M059J (cell line): ENCODE data around the gene CTDSPL. TPM values are rescaled to one million over a fixed set of nuclear protein-coding genes. Genes with fewer than 3 reads are reported as not detected.
"Not testable (repeated sequence)": the region's sequence is repeated elsewhere in the genome, so short reads cannot be mapped to it uniquely, and the experiment has no call there.

Source experiments
- DNase-seq: peaks from one replicate; pipeline ENCODE4 v3.0.0-alpha.2; 2012; ENCODE audit warnings: low read depth
- total RNA-seq: library from RNA; depleted of rRNA; stranded (reverse); fragments of >200 nt; shearing (Covaris generic); gene quantifications from 2 replicates; pipeline ENCODE4 v1.2.3, GENCODE V29; 2014

Gene CTDSPL
- total RNA-seq, 1 experiment from 2014 or later: 18.3 TPM

DNA sequence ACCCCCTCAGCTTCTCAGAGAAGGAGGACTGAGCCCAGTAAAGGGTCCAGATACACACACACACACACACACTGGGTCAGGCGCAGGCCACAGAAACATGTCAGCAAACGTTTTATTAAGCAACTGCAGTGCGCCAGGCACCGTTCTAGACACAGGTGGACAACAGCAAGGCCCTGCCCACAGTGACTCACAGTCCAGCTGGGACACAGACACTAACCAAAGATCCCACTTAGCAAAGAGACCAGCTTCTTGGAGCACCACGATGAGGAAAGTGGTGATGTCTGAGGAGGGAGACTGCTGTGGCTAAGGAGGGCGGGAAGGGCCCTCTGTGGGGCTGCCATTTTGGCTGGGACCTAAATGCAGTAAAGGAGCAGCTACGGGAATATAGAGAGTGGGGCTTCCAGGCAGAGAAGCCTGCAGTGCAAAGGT, 126.1 kb downstream of the CTDSPL start:
- DNase-seq: no peak

DNA sequence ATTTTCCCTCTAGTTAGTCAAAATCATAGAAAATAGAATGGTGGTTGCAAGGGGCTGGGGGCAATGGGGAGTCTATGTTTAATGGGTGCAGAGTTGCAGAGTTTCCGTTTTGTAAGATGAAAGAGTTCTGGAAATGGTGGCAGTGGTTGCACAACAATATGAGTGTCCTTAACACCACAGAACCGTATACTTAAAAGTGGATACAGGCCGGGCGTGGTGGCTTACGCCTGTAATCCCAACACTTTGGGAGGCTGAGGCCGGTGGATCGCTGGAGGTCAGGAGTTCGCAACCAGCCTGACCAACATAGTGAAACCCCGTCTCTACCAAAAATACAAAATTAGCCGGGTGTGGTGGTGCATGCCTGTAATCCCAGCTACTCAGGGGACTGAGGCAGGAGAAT, 126.7 kb downstream of the CTDSPL start:
- DNase-seq: not testable (repeated sequence)

DNA sequence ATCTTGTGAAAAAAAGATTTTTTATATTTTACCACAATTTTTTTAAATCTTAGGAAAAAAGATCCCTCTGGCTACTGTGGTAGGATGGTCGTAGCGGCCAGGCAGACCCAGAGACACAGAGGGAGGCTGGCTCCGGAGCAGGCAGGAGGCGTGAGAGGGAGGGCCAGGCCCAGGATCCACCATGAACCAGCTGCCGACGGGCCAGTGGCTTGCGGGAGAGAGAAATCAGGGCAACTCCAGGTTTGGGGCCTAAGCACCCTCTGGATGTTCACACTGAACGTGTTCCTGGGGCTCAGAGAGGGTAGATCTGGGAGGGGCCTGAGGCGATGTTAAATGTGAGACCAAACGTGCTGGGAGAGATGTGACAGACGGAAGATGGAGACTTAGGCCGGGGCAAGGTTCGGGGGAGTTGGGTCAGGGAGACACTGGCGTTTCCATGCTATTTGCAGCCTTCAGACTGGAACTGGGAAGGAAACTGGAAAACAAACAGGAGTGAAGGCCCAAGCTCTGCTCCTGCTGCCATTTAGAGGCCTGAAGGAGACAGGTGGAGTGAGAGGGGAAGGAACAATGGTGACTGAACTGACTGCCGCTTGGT, 127.3 kb downstream of the CTDSPL start:
- DNase-seq: no peak

DNA sequence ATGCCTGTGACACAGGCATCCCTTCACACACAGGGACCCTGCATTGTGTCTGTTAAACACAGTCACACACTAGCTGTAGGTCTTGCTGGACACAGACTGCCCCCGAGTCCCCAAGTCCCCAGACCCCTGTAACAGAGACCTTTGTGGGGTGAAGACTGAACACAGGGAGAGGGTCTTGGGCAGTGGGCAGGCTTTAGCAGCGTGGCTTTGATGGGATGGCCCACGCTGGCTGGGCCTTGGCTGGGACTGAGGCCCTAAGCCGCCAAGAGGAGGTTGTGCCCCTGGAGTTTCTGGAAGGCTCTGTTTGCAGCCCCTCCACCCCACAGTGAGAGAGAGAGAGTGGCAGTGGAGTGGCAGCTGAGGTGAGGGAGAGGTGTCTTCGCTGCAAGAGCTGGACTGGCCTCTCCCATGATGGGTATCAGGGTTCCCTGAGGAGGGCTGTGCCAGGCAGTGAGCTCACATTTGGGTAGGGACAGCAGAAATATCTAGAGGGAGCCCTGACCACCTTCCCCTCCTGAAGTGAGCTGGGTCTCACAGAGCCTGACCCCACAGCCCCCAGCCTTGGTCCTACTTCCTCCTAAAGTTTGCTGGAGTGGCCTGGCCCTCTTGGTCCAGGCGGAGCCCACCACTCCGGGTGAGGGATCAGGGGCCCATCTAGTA, 128.3 kb downstream of the CTDSPL start:
- DNase-seq: no peak

DNA sequence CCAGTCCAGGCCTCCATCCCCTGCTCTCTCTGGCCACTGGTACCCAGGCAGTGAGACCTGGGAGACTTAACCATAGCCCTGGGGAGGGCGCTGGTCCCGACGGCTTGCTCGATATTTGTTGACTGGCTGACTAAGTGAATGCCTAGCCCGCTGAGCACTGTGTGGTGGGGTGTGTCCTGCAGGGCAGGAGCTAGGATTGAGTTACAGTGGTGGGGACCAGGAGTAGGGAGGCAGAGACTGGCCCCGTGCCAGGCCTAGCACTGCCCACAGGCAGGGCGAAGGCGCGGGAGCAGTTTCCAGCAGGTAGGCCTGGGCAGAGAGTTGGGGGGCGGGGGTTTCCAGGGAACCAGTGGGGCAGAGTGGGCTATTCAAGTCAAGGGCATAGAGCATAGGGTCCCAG, 128.8 kb downstream of the CTDSPL start, which contains the start of gene VILL:
Gene VILL (plus strand): TSS at position 260 of the 400 bp plus-strand sequence. CDS start 2,887 bp downstream, outside the sequence.
- no peak for DNase-seq

DNA sequence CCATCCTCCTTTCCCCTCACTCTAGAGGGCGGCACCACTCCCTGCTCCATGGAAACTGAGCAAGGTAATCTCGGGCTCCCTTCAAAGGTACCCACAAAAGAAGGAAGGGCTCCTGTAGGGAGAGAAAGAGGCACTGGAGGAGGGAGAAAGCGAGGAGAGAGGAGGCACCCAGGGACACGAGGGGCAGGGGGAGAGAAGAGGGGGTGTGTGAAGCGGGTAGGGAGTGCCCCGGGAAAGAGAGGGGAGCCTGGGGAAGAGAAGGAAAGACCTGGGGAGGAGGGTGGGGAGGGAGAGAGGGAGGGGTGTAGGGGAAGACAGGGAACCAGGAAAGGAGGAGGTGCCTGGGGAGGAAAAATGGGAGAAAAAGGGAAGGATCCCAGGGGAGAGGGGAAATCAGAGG, 129.4 kb downstream of the CTDSPL start:
- no peak for DNase-seq

DNA sequence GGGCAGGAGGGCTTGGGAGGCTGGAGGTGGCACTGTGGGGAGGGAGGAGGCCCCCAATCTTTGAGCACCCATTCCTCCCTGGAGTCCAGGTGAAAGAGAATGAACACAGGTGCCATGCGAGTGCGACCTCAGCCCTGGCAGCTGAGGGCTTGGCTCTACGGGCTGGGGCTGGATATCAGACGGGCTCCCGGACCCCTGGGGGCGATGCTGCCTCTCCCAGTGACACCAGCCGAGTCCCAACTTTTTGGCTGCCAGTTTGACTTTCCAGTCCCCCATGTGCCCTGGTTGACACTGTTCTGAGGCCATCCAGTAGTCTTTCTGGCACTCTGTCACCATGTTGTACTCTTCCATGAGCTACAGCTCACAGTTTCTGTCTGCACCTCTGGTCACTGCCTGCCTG, 130.1 kb downstream of the CTDSPL start:
- no peak for DNase-seq

DNA sequence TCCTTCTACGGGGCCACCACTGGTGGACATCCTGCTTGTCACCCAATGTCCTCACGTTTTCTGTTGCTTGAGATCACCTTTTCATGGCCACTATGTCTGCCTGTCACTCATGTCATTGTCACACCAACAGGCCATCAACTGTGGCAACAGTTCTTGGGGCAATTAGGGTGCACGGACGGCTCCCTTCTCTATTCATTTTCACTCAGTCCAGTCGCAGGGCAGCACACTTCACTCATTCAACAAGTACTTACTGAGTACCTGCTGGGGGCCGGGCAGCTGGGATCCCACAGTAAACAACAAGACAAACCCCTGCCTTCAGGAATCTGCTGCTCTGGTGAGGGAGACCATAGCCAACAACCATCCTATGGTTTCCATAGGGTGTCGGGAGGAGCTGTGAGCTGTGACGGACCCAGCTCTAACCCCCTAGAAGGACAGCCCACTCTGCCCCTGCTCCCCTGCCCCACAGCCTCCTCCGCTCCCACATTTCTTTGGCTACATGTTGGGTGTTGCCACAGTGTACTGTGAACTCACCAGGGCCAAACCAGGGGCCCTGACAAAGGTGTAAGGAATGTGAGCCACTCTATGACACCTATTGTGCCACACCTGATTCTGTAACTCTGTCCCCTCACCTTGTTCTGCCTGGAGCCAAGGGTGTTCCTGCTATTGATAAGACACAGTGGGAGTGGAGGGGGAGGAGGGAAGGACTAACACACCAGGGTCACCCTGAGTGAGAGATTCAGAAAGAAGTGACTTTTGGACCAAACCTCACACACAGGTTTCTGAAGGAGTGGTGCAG, 130.8 kb downstream of the CTDSPL start:
- DNase-seq: no peak

DNA sequence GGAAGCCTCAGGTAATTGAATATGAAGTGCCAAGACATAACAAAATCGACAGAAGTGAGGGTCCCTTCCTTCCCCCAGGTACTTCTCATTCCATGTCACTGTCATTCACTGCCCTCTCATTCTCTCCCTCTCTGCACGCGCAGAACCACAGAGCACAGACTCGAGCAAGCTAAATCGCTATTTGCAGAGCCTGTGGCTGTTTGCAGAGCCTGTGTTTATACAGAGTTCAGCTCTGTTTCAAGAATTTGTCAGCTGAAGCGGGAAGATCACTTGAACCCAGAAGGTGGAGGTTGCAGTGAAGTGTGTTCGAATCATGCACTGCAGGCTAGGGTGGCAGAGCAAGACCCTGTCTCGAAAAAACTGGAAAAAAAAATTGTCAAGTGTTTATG, 131.4 kb downstream of the CTDSPL start:
- DNase-seq: no peak

DNA sequence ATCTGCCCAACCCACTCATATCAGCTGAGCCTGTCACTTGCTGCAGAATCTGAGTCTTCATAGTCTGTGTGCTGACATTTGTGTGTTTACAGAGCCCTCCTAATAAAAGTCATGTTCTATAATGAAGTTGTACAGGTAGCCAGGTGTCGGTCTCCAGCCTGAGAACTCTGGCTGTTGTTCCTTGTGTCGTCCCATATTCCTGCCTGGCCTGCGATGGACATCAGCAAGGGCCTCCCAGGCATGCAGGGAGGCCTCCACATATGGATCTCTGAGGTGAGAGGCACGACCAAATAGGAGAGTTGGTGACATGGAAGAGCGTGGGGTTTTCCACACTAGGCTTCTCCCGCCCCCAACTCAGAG, 131.8 kb downstream of the CTDSPL start:
- DNase-seq: no peak

DNA sequence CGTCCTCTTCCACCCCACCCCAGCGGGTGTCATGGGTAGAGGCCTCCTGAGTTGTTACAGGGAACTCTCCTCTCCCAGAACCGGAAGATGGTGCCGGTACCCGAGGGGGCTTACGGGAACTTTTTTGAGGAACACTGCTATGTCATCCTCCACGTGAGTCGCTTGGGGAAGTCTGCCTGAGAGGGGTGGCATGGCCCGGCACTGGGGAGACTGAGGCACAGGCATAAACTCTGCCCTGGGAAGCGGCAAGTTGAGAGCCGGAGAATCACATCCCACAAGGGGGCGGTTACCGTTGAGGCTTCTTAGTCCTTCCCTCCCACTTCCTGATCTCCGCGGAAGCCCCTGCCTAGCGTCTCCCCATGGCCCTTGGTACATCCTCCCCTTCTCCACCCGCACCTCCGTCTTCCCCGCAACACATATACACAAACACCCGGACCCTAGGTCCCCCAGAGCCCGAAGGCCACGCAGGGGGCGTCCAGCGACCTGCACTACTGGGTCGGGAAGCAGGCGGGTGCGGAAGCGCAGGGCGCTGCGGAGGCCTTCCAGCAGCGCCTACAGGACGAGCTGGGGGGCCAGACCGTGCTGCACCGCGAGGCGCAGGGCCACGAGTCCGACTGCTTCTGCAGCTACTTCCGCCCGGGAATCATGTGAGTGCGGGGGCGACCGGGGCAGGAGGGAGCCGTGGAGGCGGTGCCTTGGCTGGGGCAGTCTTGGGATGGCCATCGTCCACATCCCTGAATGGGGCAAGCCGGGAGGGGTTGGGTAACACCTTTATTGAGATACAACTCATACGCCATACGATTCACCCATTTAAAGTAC, 132.3 kb downstream of the CTDSPL start:
- no peak for DNase-seq

DNA sequence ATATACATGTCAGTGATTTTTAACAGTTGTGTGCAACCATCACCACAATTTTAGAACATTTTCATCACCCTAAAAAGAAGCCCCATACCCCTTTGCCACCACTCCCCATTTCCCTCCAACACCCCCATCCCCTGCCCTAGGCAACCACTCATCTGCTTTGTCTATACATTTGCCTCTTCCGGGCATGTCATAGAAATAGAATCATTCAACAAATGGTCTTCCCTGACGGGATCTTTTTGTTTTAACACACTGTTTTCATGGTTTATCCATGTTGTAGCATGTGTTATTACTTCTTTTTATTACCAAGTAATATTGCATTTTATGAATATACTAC, 132.9 kb downstream of the CTDSPL start:
- DNase-seq: no peak

DNA sequence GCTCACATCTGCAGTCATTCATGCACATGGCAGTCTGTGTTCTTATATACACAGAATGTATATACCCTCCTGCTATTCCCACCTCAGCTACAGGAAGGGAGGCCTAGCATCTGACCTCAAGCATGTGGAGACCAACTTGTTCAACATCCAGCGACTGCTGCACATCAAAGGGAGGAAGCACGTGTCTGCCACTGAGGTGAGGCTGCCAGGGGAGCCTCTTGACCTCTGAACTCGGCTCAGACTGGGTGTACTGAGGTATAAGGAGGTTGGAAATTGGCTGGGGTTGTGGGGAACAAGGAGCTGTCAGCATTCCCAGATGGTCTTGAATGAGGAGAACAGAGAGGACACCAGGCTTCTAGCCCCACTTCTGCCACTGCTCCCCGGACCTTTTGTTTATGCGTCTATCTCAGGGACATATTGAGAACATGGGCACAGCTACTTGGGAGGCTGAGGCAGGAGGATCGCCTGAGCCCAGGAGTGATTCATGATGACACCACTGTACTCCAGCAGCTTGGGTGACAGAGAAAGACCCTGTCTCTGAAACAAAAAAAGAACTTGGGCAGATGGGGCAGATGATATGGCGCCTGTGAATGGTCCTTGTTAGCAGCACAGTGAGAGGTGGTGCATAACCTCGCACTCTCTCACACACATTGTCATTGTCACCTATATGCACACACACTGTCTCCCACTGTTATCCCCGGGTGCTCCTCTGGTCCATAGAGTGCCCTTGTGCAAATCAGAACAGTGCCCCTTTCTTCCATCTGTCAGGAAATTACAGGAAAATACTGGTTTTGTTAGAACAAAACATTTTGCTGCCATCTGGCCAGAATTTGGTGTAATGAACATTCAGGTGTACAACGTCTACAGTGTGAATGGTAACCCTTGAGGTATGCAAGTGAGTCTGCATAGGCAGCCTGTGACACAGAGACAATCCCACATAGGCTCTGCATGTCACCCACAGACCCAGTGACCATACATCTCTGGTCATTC, 134.3 kb downstream of the CTDSPL start:
- no peak for DNase-seq

DNA sequence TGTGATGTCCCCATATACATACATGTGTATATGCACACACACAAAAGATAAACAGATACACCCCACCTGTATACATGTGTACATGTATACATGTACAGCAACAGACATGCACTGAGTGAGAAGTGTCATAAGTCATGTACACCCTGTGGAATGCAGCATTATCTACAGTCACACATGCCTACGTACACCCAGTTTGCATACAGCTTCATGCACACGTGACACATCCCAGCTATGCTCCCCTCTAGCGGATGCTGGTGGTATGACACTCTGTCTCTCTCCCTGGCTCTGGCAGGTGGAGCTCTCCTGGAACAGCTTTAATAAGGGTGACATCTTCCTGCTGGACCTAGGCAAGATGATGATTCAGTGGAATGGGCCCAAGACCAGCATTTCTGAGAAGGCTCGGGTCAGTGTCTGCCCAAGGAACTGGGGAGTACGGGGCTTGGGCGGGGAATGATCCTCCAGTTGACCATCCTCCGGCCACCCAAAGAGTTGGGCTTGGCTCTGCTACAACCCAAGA, 135.2 kb downstream of the CTDSPL start:
- DNase-seq: peak; percentile 64

DNA sequence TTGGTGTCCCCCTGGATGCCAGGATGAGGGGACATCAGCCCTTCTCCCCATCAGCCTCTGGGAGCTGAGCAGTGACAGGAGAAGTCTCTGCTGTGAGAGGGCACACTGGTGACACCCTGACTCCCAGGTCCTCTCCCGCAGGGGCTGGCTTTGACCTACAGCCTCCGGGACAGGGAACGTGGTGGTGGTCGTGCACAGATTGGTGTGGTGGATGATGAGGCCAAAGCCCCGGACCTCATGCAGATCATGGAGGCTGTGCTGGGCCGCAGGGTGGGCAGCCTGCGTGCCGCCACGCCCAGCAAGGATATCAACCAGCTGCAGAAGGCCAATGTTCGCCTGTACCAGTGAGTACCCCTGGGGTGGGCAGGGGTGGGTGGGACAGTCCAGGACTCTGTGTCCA, 135.7 kb downstream of the CTDSPL start:
- DNase-seq: no peak

DNA sequence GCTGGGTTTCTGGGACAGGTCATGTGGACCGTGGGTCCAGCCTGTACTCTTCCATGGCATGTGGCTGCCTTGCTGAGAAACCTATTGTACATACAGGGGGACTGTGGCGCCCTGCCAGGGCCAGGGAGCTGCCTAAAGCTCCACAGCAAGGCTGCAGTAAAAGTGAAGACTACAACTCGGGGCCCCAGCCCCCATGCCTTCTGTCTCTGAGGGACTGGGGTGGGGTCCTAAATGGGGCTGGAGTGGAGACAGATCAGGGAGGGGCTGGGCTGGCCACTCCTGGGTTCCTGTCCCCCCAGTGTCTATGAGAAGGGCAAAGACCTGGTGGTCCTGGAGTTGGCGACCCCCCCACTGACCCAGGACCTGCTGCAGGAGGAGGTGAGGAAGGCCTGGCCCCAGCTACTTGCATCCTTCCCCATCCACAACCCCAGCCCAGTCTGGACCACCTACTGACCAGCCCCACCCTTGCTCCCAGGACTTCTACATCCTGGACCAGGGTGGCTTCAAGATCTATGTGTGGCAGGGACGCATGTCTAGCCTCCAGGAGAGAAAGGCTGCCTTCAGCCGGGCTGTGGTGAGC, 136.2 kb downstream of the CTDSPL start:
- no peak for DNase-seq

DNA sequence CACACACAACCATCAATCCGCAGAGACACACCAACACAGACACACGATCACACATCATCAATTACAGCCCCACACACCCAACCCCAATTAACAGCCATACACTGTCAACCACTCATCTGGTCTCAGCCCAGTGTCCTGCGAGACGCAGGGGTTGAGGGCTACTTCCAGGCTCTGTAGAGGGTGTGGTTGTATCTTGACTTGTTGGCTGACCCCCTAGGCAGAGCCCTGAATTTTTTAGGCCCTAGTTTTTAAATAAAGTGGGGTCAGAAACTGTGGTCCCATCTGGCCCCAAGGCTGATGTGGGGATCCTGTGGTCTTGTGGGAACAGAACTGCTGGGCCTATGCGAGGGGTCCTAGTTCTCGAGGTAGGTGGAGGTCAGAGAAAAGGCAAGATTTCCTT, 138.2 kb downstream of the CTDSPL start:
- no peak for DNase-seq

DNA sequence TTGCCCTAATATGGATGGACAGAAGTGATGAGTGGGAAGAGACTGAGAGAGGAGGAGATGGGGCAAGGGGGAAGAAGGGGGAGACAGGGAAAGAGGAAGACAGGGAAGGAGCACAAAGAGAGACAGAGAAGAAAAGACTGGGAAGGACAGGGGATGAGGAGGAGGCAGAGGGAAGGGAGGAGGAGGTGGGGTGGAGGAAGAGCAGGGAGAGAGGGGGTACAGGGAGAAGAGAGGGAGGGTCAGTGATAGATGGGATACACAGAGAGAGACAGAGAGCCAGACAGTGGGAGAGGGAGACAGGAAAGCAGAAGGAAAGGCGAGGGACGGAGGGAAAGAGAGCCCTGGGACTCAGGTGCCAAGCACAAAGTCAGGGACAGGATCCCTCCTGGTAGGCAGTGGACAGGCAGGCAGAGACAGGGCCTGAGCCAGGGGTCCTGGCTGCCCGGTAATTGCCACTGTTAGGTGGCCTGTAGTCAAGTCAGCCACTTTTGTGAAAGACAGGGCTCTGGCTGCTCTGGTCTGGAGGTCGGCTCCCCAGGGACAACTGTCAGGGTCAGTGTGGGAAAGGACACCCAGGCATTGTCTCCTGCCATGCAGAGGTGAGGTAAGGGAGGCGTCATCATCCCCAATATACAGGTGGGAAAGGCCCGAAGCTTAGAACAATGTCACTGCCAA, 138.7 kb downstream of the CTDSPL start:
- DNase-seq: no peak

DNA sequence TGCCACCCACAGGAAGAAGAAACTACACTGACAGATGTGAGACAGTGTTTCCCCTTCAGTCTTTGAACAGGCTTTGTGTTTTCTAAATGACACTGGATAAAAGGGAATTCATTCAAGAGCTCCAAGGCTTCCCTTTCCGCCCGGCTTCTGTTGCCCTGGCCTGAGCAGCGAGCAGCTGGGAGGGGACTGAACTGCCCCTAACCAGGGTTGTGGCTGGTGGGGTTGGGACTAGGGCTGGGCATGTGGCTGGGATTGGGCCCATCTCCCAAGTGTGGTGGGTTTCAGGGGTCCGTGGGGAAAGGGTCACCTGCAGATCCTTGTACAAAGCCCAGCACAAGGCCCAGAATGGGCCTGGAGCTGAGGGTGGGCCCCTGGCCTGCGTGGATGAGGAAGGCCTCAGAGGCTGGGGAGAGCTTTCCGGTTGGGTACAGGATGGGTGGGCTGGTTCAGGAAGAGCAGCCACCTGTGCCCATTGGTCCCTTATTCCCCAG, 139.3 kb downstream of the CTDSPL start:
- no peak for DNase-seq
